Upper lobe of left lung (tissue), 4 donors: Measurements from ENCODE around the gene IL12B.

Experiments used
- POLR2A ChIP-seq, 4 donors: fragments of 450-650 bp; IDR thresholded peaks; one replicate each; pipeline ENCODE4 v1.5.1; 2016 to 2017; ENCODE audit warnings: antibody characterized with exemption in 4 of 4, mild to moderate bottlenecking in 2 of 4
- TF ChIP-seq, protein P1 (sequence below), 6 experiments: fragments of 450-650 bp in 4 of 6; fragments of 200-600 bp in 2 of 6; sonication (generic) in 2 of 6; IDR thresholded peaks; one replicate each; pipeline ENCODE4 v1.5.1; 2016 to 2019; ENCODE audit warnings: antibody characterized with exemption in 6 of 6

DNA sequence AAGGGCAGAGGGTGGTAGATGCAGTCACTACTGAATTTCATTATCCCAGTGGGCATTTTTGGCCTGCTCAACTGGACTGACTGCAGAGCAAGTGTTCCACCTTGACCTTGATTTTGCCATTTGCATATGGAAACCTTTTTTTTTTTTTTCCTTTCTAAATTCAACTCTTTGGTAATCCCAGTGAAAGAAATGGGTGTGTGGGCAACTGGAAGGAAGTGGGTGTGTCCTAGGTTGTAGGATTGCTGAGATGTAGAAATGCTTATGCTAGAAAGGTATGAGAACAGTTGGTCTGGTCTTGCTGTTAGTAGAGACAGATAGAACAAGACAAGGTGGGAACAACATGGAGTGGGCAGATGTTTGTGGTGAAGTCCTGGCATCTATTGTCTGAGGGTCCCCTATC lies 7.8 kb upstream of the IL12B start:
- TF ChIP-seq, protein P1, sequence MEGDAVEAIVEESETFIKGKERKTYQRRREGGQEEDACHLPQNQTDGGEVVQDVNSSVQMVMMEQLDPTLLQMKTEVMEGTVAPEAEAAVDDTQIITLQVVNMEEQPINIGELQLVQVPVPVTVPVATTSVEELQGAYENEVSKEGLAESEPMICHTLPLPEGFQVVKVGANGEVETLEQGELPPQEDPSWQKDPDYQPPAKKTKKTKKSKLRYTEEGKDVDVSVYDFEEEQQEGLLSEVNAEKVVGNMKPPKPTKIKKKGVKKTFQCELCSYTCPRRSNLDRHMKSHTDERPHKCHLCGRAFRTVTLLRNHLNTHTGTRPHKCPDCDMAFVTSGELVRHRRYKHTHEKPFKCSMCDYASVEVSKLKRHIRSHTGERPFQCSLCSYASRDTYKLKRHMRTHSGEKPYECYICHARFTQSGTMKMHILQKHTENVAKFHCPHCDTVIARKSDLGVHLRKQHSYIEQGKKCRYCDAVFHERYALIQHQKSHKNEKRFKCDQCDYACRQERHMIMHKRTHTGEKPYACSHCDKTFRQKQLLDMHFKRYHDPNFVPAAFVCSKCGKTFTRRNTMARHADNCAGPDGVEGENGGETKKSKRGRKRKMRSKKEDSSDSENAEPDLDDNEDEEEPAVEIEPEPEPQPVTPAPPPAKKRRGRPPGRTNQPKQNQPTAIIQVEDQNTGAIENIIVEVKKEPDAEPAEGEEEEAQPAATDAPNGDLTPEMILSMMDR (IDR thresholded peaks at IDR 0.05): no peak
- TF ChIP-seq POLR2A (IDR thresholded peaks at IDR 0.05): no peak
